GM23338 (cell line): ENCODE data around the gene SIGLEC12. TPM values are rescaled to one million over a fixed set of nuclear protein-coding genes. Genes with fewer than 3 reads are reported as not detected.

Experiments
- ATAC-seq: fragments of 200-7000 bp; cut with Tn5 transposase; 3 replicates; pipeline ENCODE4 v1.9.1; 2020
- DNase-seq: peaks from one replicate; pipeline ENCODE4 v3.0.0-alpha.2; 2015; ENCODE audit warnings: low spot score
- H2AFZ ChIP-seq: fragments of 200-600 bp; sonication (generic); 2 replicates; pipeline ENCODE4 v1.8.0; 2016; ENCODE audit warnings: antibody characterized with exemption, mild to moderate bottlenecking, moderate library complexity
- H3F3A ChIP-seq: fragments of 200-600 bp; sonication (generic); replicated peaks from 2 replicates; pipeline ENCODE4 v1.8.0; 2017; ENCODE audit warnings: antibody characterized with exemption, mixed run types, low read depth
- H3K27ac ChIP-seq: fragments of 200-600 bp; sonication (generic); 2 replicates; pipeline ENCODE4 v1.6.1; 2016; ENCODE audit warnings: low read depth
- H3K27me3 ChIP-seq: fragments of 200-600 bp; sonication (generic); 2 replicates; pipeline ENCODE4 v1.8.0; 2016; ENCODE audit warnings: mild to moderate bottlenecking, mixed run types, moderate library complexity; ENCODE audit not compliant: insufficient read depth
- H3K36me3 ChIP-seq: fragments of 200-600 bp; sonication (generic); 2 replicates; pipeline ENCODE4 v1.8.0; 2016; ENCODE audit warnings: mild to moderate bottlenecking; ENCODE audit not compliant: insufficient read depth
- H3K4me1 ChIP-seq: fragments of 200-600 bp; sonication (generic); 2 replicates; pipeline ENCODE4 v1.8.0; 2016; ENCODE audit warnings: mild to moderate bottlenecking, moderate library complexity; ENCODE audit not compliant: insufficient read depth
- H3K4me2 ChIP-seq: fragments of 200-600 bp; sonication (generic); 2 replicates; pipeline ENCODE4 v1.7.1; 2017; ENCODE audit warnings: mixed run types
- H3K4me3 ChIP-seq: fragments of 200-600 bp; sonication (generic); 2 replicates; pipeline ENCODE4 v1.6.1; 2016; ENCODE audit warnings: mixed run types
- H3K79me2 ChIP-seq: fragments of 200-600 bp; sonication (generic); replicated peaks from 2 replicates; pipeline ENCODE4 v1.8.0; 2017; ENCODE audit warnings: mild to moderate bottlenecking; ENCODE audit not compliant: insufficient read depth
- H3K9me2 ChIP-seq: fragments of 200-600 bp; sonication (generic); 2 replicates; pipeline ENCODE4 v1.8.0; 2017; ENCODE audit not compliant: insufficient read depth
- H4K20me1 ChIP-seq: fragments of 200-600 bp; sonication (generic); replicated peaks from 2 replicates; pipeline ENCODE4 v1.8.0; 2017; ENCODE audit warnings: mild to moderate bottlenecking; ENCODE audit not compliant: insufficient read depth
- H3K27ac Mint-ChIP-seq: 2 replicates; pipeline ENCODE4 v1.8.0; 2020; ENCODE audit warnings: inconsistent platforms, mild to moderate bottlenecking, moderate library complexity, mixed read lengths
- H3K27me3 Mint-ChIP-seq: 3 replicates; pipeline ENCODE4 v1.8.0; 2022; ENCODE audit warnings: low read depth, mild to moderate bottlenecking, moderate library complexity, mixed read lengths, inconsistent platforms; ENCODE audit not compliant: insufficient read depth, poor library complexity
- H3K36me3 Mint-ChIP-seq: 3 replicates; pipeline ENCODE4 v1.8.0; 2021; ENCODE audit warnings: low read depth, mild to moderate bottlenecking, inconsistent platforms, moderate library complexity, mixed read lengths
- H3K4me1 Mint-ChIP-seq: 3 replicates; pipeline ENCODE4 v1.8.0; 2020; ENCODE audit warnings: mild to moderate bottlenecking, inconsistent platforms, mixed read lengths
- H3K4me3 Mint-ChIP-seq: 3 replicates; pipeline ENCODE4 v1.8.0; 2021; ENCODE audit warnings: moderate library complexity, mild to moderate bottlenecking, inconsistent platforms, mixed read lengths
- H3K9me3 Mint-ChIP-seq: 3 replicates; pipeline ENCODE4 v1.8.0; 2020; ENCODE audit warnings: moderate library complexity, mild to moderate bottlenecking, inconsistent platforms, mixed read lengths
- CREB1 ChIP-seq: fragments of 250-450 bp; sonication (Bioruptor Pico); IDR thresholded peaks from 2 replicates; pipeline ENCODE4 v1.5.0; 2020; ENCODE audit warnings: low read depth, mild to moderate bottlenecking, moderate library complexity
- CTCF ChIP-seq, 2 experiments: fragments of 200-600 bp in 1 of 2; sonication (generic) in 1 of 2; conservative IDR thresholded peaks; 2 replicates each; pipeline versions ENCODE4 v1.5.1 to v1.6.1; 2016 to 2017; ENCODE audit warnings: antibody characterized with exemption in 2 of 2, low read depth in 2 of 2, mild to moderate bottlenecking in 2 of 2, moderate library complexity in 1 of 2
- EZH2 ChIP-seq: fragments of 200-600 bp; sonication (generic); IDR thresholded peaks from one replicate; pipeline ENCODE4 v1.8.0; 2017; ENCODE audit warnings: antibody characterized with exemption, mild to moderate bottlenecking, low read depth; ENCODE audit not compliant: unreplicated experiment
- EZH2phosphoT487 ChIP-seq: fragments of 200-600 bp; sonication (generic); IDR thresholded peaks from one replicate; pipeline ENCODE4 v1.8.1; 2018; ENCODE audit warnings: antibody characterized with exemption; ENCODE audit not compliant: unreplicated experiment
- JUNB ChIP-seq: IDR thresholded peaks from one replicate; pipeline ENCODE4 v1.6.1; 2016; ENCODE audit warnings: antibody characterized with exemption; ENCODE audit not compliant: unreplicated experiment
- NANOG ChIP-seq: IDR thresholded peaks from 2 replicates; pipeline ENCODE4 v1.6.1; 2016; ENCODE audit warnings: antibody characterized with exemption, borderline replicate concordance
- POLR2AphosphoS5 ChIP-seq: IDR thresholded peaks from 2 replicates; pipeline ENCODE4 v1.6.1; 2016; ENCODE audit warnings: antibody characterized with exemption, low read depth
- REST ChIP-seq: IDR thresholded peaks from one replicate; pipeline ENCODE4 v1.6.1; 2018; ENCODE audit warnings: antibody characterized with exemption; ENCODE audit not compliant: unreplicated experiment
- STAT1 ChIP-seq: IDR thresholded peaks from one replicate; pipeline ENCODE4 v1.6.1; 2016; ENCODE audit warnings: antibody characterized with exemption; ENCODE audit not compliant: unreplicated experiment
- ZNF114 ChIP-seq: fragments of 250-450 bp; sonication (Bioruptor Pico); IDR thresholded peaks from 2 replicates; pipeline ENCODE4 v1.5.0; 2020; ENCODE audit warnings: mild to moderate bottlenecking, moderate library complexity
- ZNF331 ChIP-seq: fragments of 250-450 bp; sonication (Bioruptor Pico); IDR thresholded peaks from 2 replicates; pipeline ENCODE4 v1.5.0; 2020; ENCODE audit warnings: low read depth, mild to moderate bottlenecking, moderate library complexity
- polyA plus RNA-seq: library from polyadenylated mRNA; unstranded; fragments of >200 nt; fragmentation: Nextera tagmentation; extraction: Ambion mirVana; gene quantifications from 2 replicates; pipeline ENCODE4 v1.2.1, GENCODE V29; 2016
- total RNA-seq: library from RNA; depleted of rRNA; stranded (reverse); fragments of >200 nt; shearing (Covaris generic); gene quantifications from 2 replicates; pipeline ENCODE4 v1.2.3, GENCODE V29; 2014
- TF ChIP-seq, protein P1 (sequence below): IDR thresholded peaks from 2 replicates; pipeline ENCODE4 v1.6.1; 2016; ENCODE audit warnings: antibody characterized with exemption
- TF ChIP-seq, protein P2 (sequence below): fragments of 250-450 bp; sonication (Bioruptor Pico); IDR thresholded peaks from 2 replicates; pipeline ENCODE4 v1.5.0; 2020; ENCODE audit warnings: mild to moderate bottlenecking, moderate library complexity

Gene SIGLEC12
- total and polyA plus RNA-seq, 2 experiments from 2014 or later = not detected

DNA sequence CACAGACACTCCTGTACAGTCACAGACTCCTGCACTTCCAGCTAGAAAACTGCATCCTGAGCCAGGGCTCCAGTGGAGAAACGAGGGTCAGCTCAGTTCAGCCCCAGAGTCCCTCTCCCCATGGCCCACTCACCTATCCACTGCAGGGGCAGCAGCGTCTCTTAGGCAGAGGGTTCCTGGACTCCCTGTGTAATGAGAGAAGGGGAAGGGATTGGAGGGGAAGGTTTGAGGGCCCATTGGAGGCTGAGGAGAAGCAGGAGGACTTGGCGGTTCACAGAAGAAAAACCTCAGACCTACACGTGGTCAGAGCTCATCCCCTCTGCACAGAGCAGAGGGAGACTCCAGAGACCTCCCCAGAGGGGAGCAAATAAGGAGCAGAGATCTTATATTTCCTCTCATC is 32.4 kb downstream of the SIGLEC12 start:
- Histone ChIP-seq H3K9me2 (no peaks in the 10 kb centered on the region), H2AFZ (no peak overlapping the region; the same call in 1 of the 2 replicates), H3K27ac (no peak overlapping the region), H3K4me1 (no peaks in the 10 kb centered on the region), H3K4me3 (no peak overlapping the region), H4K20me1 (no peaks in the 10 kb centered on the region), H3K79me2 (no peaks in the 10 kb centered on the region), H3K36me3 (no peaks in the 10 kb centered on the region), H3K4me2 (no peak overlapping the region), H3K27me3 (peaks cover 25% of the 10 kb centered on the region), H3F3A (no peaks in the 10 kb centered on the region)
- Mint-ChIP-seq H3K27ac (no peak overlapping the region), H3K4me1 (peaks cover 2% of the 10 kb centered on the region; the same call in 2 of the 3 replicates), H3K9me3 (peaks cover 30% of the 10 kb centered on the region), H3K27me3 (peaks cover 9% of the 10 kb centered on the region), H3K4me3 (no peak overlapping the region), H3K36me3 (no peaks in the 10 kb centered on the region)
- ATAC-seq (no peak), DNase-seq (no peak)
- TF ChIP-seq EZH2phosphoT487 (no peak), NANOG (no peak), CREB1 (CRISPR knock-in tag) (no peak), CTCF (conservative IDR thresholded peaks at IDR 0.05; ENCODE audit: low read depth in 2 of 2) (no peak), ZNF114 (CRISPR knock-in tag) (no peak), STAT1 (no peak), ZNF331 (CRISPR knock-in tag) (no peak), EZH2 (no peak), POLR2AphosphoS5 (no peak), JUNB (no peak), REST (no peak)
- TF ChIP-seq, protein P1, sequence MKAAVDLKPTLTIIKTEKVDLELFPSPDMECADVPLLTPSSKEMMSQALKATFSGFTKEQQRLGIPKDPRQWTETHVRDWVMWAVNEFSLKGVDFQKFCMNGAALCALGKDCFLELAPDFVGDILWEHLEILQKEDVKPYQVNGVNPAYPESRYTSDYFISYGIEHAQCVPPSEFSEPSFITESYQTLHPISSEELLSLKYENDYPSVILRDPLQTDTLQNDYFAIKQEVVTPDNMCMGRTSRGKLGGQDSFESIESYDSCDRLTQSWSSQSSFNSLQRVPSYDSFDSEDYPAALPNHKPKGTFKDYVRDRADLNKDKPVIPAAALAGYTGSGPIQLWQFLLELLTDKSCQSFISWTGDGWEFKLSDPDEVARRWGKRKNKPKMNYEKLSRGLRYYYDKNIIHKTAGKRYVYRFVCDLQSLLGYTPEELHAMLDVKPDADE = no peak
- TF ChIP-seq, protein P2, sequence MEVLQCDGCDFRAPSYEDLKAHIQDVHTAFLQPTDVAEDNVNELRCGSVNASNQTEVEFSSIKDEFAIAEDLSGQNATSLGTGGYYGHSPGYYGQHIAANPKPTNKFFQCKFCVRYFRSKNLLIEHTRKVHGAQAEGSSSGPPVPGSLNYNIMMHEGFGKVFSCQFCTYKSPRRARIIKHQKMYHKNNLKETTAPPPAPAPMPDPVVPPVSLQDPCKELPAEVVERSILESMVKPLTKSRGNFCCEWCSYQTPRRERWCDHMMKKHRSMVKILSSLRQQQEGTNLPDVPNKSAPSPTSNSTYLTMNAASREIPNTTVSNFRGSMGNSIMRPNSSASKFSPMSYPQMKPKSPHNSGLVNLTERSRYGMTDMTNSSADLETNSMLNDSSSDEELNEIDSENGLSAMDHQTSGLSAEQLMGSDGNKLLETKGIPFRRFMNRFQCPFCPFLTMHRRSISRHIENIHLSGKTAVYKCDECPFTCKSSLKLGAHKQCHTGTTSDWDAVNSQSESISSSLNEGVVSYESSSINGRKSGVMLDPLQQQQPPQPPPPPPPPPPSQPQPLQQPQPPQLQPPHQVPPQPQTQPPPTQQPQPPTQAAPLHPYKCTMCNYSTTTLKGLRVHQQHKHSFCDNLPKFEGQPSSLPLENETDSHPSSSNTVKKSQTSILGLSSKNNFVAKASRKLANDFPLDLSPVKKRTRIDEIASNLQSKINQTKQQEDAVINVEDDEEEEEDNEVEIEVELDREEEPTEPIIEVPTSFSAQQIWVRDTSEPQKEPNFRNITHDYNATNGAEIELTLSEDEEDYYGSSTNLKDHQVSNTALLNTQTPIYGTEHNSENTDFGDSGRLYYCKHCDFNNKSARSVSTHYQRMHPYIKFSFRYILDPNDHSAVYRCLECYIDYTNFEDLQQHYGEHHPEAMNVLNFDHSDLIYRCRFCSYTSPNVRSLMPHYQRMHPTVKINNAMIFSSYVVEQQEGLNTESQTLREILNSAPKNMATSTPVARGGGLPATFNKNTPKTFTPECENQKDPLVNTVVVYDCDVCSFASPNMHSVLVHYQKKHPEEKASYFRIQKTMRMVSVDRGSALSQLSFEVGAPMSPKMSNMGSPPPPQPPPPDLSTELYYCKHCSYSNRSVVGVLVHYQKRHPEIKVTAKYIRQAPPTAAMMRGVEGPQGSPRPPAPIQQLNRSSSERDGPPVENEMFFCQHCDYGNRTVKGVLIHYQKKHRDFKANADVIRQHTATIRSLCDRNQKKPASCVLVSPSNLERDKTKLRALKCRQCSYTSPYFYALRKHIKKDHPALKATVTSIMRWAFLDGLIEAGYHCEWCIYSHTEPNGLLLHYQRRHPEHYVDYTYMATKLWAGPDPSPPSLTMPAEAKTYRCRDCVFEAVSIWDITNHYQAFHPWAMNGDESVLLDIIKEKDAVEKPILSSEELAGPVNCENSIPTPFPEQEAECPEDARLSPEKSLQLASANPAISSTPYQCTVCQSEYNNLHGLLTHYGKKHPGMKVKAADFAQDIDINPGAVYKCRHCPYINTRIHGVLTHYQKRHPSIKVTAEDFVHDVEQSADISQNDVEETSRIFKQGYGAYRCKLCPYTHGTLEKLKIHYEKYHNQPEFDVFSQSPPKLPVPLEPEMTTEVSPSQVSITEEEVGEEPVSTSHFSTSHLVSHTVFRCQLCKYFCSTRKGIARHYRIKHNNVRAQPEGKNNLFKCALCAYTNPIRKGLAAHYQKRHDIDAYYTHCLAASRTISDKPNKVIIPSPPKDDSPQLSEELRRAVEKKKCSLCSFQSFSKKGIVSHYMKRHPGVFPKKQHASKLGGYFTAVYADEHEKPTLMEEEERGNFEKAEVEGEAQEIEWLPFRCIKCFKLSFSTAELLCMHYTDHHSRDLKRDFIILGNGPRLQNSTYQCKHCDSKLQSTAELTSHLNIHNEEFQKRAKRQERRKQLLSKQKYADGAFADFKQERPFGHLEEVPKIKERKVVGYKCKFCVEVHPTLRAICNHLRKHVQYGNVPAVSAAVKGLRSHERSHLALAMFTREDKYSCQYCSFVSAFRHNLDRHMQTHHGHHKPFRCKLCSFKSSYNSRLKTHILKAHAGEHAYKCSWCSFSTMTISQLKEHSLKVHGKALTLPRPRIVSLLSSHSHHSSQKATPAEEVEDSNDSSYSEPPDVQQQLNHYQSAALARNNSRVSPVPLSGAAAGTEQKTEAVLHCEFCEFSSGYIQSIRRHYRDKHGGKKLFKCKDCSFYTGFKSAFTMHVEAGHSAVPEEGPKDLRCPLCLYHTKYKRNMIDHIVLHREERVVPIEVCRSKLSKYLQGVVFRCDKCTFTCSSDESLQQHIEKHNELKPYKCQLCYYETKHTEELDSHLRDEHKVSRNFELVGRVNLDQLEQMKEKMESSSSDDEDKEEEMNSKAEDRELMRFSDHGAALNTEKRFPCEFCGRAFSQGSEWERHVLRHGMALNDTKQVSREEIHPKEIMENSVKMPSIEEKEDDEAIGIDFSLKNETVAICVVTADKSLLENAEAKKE (CRISPR knock-in tag) = no peak
